SK-N-SH (cell line): ENCODE measurements around the gene CPLX1. TPM values are rescaled to one million over a fixed set of nuclear protein-coding genes. Genes with fewer than 3 reads are reported as not detected.

ENCODE experiments used
- CTCF ChIA-PET: fragments of 300-600, 350-600 bp; formaldehyde crosslinking; extraction: SDS; loops from one replicate; lab custom pipeline; 2021; lab: Yijun Ruan, JAX
- POLR2A ChIA-PET: fragments of 350-600 bp; sonication (Branson Sonifier 250); formaldehyde crosslinking; extraction: SDS; loops from one replicate; lab custom pipeline; 2020; ENCODE audit warnings: antibody characterized with exemption, inconsistent platforms; lab: Yijun Ruan, JAX
- DNase-seq: peaks from one replicate; pipeline ENCODE4 v3.0.0; 2012
- H2AFZ ChIP-seq: fragments of 200-600 bp; sonication (generic); 2 replicates; pipeline ENCODE4 v1.8.1; 2016; ENCODE audit warnings: antibody characterized with exemption, mild to moderate bottlenecking, low read depth
- H3F3A ChIP-seq: fragments of 200-600 bp; sonication (generic); replicated peaks from 2 replicates; pipeline ENCODE3; 2016; ENCODE audit warnings: antibody characterized with exemption, mild to moderate bottlenecking; ENCODE audit not compliant: insufficient read depth
- H3K27ac ChIP-seq, 2 experiments: fragments of 200-500 bp in 1 of 2; fragments of 200-600 bp in 1 of 2; sonication (Bioruptor generic) in 1 of 2; sonication (generic), shearing (Covaris generic) in 1 of 2; 2 replicates each; pipeline versions ENCODE4 v1.5.1 to v1.6.1; 2014 to 2016; ENCODE audit warnings: low read depth in 2 of 2, inconsistent platforms in 1 of 2, low read length in 1 of 2, mild to moderate bottlenecking in 1 of 2, mixed read lengths in 1 of 2
- H3K27me3 ChIP-seq: fragments of 200-600 bp; sonication (generic), shearing (Covaris generic); 2 replicates; pipeline ENCODE4 v1.6.1; 2016; ENCODE audit warnings: mixed run types; ENCODE audit not compliant: insufficient read depth
- H3K36me3 ChIP-seq, 2 experiments: fragments of 200-500 bp in 1 of 2; fragments of 200-600 bp in 1 of 2; sonication (Bioruptor generic) in 1 of 2; sonication (generic) in 1 of 2; replicated peaks in 1 of 2; 2 replicates each; pipeline versions ENCODE3 to v1.5.1; 2014 to 2016; ENCODE audit warnings: low read length in 1 of 2, mild to moderate bottlenecking in 1 of 2; ENCODE audit not compliant: insufficient read depth in 2 of 2, control insufficient read depth in 1 of 2
- H3K4me1 ChIP-seq, 2 experiments: fragments of 200-500 bp in 1 of 2; fragments of 200-600 bp in 1 of 2; sonication (Bioruptor generic) in 1 of 2; sonication (generic), shearing (Covaris generic) in 1 of 2; 2 replicates each; pipeline versions ENCODE4 v1.5.1 to v1.6.1; 2014 to 2016; ENCODE audit warnings: low read depth in 1 of 2, low read length in 1 of 2, mixed run types in 1 of 2; ENCODE audit not compliant: insufficient read depth in 2 of 2, control insufficient read depth in 1 of 2
- H3K4me2 ChIP-seq: fragments of 200-600 bp; sonication (generic), shearing (Covaris generic); 2 replicates; pipeline ENCODE4 v1.6.1; 2017; ENCODE audit warnings: mixed run types
- H3K4me3 ChIP-seq, 2 experiments: fragments of 200-500 bp in 1 of 2; fragments of 200-600 bp in 1 of 2; sonication (Bioruptor generic) in 1 of 2; sonication (generic), shearing (Covaris generic) in 1 of 2; 2 replicates each; pipeline versions ENCODE4 v1.5.1 to v1.8.1; 2014 to 2016; ENCODE audit warnings: low read depth in 2 of 2, inconsistent platforms in 1 of 2, low read length in 1 of 2, mild to moderate bottlenecking in 1 of 2, mixed read lengths in 1 of 2, moderate library complexity in 1 of 2
- H3K79me2 ChIP-seq: fragments of 200-600 bp; sonication (generic); 2 replicates; pipeline ENCODE4 v1.8.1; 2017; ENCODE audit warnings: mild to moderate bottlenecking; ENCODE audit not compliant: insufficient read depth
- H3K9ac ChIP-seq: fragments of 200-600 bp; sonication (generic); 2 replicates; pipeline ENCODE4 v1.6.1; 2017; ENCODE audit warnings: mixed run types
- H3K9me2 ChIP-seq: fragments of 200-600 bp; sonication (generic); 2 replicates; pipeline ENCODE4 v1.6.1; 2017; ENCODE audit warnings: mixed run types
- H3K9me3 ChIP-seq: fragments of 200-600 bp; sonication (generic); 2 replicates; pipeline ENCODE4 v1.6.1; 2017; ENCODE audit warnings: mixed run types, mild to moderate bottlenecking, moderate library complexity
- H4K20me1 ChIP-seq: fragments of 200-600 bp; sonication (generic); 2 replicates; pipeline ENCODE4 v1.6.1; 2017; ENCODE audit warnings: mild to moderate bottlenecking, mixed run types; ENCODE audit not compliant: insufficient read depth
- EP300 ChIP-seq, 2 experiments: IDR thresholded peaks; 2 replicates each; pipeline versions ENCODE4 v1.4.0 to v1.6.1; 2012; ENCODE audit warnings: borderline replicate concordance in 1 of 2, low read depth in 1 of 2, low read length in 1 of 2
- GABPA ChIP-seq: IDR thresholded peaks from 2 replicates; pipeline ENCODE4 v1.4.0; 2012; ENCODE audit warnings: low read depth, mild to moderate bottlenecking
- NRF1 ChIP-seq: IDR thresholded peaks from 2 replicates; pipeline ENCODE4 v1.6.1; 2012; ENCODE audit warnings: low read depth, mild to moderate bottlenecking, low read length
- POLR2AphosphoS5 ChIP-seq: IDR thresholded peaks from 2 replicates; pipeline ENCODE4 v1.6.1; 2012; ENCODE audit warnings: low read depth, low read length
- RAD21 ChIP-seq: IDR thresholded peaks from 2 replicates; pipeline ENCODE4 v1.6.1; 2012; ENCODE audit warnings: mild to moderate bottlenecking, low read length
- SIN3A ChIP-seq: IDR thresholded peaks from 2 replicates; pipeline ENCODE4 v1.6.1; 2012; ENCODE audit warnings: low read depth, mild to moderate bottlenecking, low read length, moderate library complexity, borderline replicate concordance
- YY1 ChIP-seq: IDR thresholded peaks from 2 replicates; pipeline ENCODE4 v1.4.0; 2012; ENCODE audit warnings: low read depth, mild to moderate bottlenecking
- WGBS: methylation state at CpG from one replicate; pipeline ENCODE4 v1.1.6; 2017; ENCODE audit warnings: low lambda C conversion rate; 5-methylcytosine and 5-hydroxymethylcytosine counted together
- polyA plus RNA-seq, 3 experiments: library from polyadenylated mRNA; depleted of rRNA; stranded (reverse); fragments of >200 nt; gene quantifications; 2 replicates each; pipeline ENCODE4 v1.2.3, GENCODE V29; 2012
- TF ChIP-seq, protein P1 (sequence below): IDR thresholded peaks from 2 replicates; pipeline ENCODE4 v1.4.0; 2012; ENCODE audit warnings: low read depth
- TF ChIP-seq, protein P2 (sequence below): fragments of 150-350 bp; IDR thresholded peaks from 2 replicates; pipeline ENCODE4 v1.6.1; 2017; ENCODE audit warnings: antibody characterized with exemption, low read length, low read depth, borderline replicate concordance

Gene CPLX1
- polyA plus RNA-seq, 1 of the 3 experiments (the other 2 are of a cell fraction): 0.56 TPM

DNA sequence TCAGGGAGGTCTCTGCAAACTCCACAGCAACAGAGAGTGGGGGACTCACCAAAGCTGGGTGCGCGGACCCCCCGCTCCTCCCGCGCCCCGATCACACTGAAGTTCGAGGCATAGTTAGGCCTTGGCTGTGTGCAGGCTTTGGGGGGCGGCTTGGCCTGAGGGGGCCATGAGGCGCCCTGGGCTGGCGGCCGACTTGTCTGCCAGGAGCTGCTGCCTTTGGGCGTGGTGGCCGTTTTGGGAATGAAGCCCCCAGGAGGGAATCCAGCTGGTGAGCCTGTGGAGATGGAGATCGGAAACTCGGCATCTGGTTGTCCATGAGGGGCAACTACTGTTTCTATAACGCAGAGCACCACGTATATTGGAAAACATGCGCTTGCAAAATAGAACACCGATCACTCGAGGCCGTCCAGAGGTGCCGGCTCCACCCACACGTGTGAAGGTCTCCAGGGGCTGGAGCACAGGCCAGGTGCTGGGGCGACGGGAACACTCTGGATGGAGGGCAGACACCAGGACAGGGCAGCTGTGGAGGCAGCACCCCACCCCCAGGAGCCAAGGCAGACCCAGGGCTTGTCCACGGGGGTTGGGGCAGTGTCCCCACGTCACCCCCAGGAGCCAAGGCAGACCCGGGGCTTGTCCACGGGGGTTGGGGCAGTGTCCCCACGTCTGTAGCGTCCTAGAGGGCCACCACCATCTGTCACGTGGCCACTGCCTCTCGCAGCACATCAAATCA, 25.9 kb upstream of the CPLX1 start:
- H3K79me2 ChIP-seq: no peaks in the 10 kb centered on the region
- TF ChIP-seq RAD21: no peak
- TF ChIP-seq, all 33 proteins: peak for 0
- no peak overlapping the region for H3K9ac ChIP-seq
- peaks cover 5 to 16% of the 10 kb centered on the region in 2 experiments for H3K36me3 ChIP-seq
- no peaks in the 10 kb centered on the region for H3K9me2 ChIP-seq
- WGBS: 92% methylated on average over 11 of the region's 33 CpGs
- no peak overlapping the region for H2AFZ ChIP-seq
- H4K20me1 ChIP-seq: no peaks in the 10 kb centered on the region
- H3F3A ChIP-seq: no peaks in the 10 kb centered on the region
- H3K4me2 ChIP-seq: no peak overlapping the region
- POLR2A ChIA-PET: no interaction called here
- H3K27me3 ChIP-seq: no peaks in the 10 kb centered on the region
- no peak overlapping the region for H3K4me3 ChIP-seq
- no peaks in the 10 kb centered on the region for H3K4me1 ChIP-seq
- CTCF ChIA-PET: interaction anchor here (1.6 kb wide), 1 partner anchor 109 kb away, joined by 3 read pairs; no protein-coding TSS in a partner anchor
- H3K27ac ChIP-seq: no peak overlapping the region
- no peaks in the 10 kb centered on the region for H3K9me3 ChIP-seq
- no peak for DNase-seq

DNA sequence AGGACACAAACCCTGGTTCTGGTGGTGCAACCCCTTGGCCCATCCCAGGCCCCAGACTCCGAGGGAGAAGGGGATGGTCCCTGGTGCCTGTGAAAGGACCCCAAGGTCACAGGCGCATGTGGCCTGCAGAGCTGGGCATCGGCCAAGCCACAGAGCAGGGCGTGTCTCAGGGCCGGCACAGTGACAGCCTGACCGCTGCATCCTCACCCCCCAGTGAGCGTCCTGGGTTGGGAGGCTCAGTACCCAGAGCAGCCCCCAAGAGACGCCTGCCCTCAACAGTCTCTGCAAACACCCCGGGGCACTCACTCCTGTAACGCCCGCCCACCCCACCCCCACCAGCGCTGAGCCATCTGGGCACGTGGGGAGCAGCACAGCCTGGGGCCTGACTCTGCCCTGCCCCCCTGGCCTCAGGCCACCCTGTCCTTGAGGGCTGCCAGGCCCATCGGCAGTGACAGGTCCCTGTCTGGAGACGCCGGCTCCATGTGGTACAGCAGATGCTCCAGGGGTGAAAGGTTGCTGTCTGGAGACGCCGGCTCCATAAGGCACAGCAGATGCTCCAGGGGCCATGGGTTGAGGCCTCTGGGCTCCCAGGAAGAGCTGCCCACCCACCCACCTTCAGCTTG, 24.5 kb upstream of the CPLX1 start:
- Histone ChIP-seq H3K27me3 (no peaks in the 10 kb centered on the region), H3F3A (no peaks in the 10 kb centered on the region), H3K9me2 (no peaks in the 10 kb centered on the region), H2AFZ (no peak overlapping the region), H3K4me1 (no peaks in the 10 kb centered on the region; a peak in 1 of 4 replicates), H3K4me3 (no peak overlapping the region), H3K9me3 (no peaks in the 10 kb centered on the region)
- peak; percentile 28 for DNase-seq
- TF ChIP-seq, protein P1, sequence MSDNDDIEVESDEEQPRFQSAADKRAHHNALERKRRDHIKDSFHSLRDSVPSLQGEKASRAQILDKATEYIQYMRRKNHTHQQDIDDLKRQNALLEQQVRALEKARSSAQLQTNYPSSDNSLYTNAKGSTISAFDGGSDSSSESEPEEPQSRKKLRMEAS: no peak
- TF ChIP-seq POLR2AphosphoS5 (no peak), GABPA (no peak), NRF1 (no peak), YY1 (no peak), SIN3A (no peak), EP300 (IDR thresholded peaks at IDR 0.05; ENCODE audit: borderline replicate concordance in 1 of 2, low read depth in 1 of 2, low read length in 1 of 2) (no peak)
- TF ChIP-seq, protein P2, sequence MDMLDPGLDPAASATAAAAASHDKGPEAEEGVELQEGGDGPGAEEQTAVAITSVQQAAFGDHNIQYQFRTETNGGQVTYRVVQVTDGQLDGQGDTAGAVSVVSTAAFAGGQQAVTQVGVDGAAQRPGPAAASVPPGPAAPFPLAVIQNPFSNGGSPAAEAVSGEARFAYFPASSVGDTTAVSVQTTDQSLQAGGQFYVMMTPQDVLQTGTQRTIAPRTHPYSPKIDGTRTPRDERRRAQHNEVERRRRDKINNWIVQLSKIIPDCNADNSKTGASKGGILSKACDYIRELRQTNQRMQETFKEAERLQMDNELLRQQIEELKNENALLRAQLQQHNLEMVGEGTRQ: no peak
- TF ChIP-seq, all 33 proteins: peak for 0
- H4K20me1 ChIP-seq: no peaks in the 10 kb centered on the region
- H3K36me3 ChIP-seq: peaks cover 0 to 13% of the 10 kb centered on the region in 2 experiments
- ChIA-PET CTCF (interaction anchor here (1.6 kb wide), 1 partner anchor 108 kb away, joined by 3 read pairs; no protein-coding TSS in a partner anchor), POLR2A (no interaction called here)
- 67% methylated on average over 1 of the region's 18 CpGs for WGBS
- H3K4me2 ChIP-seq: no peak overlapping the region
- H3K9ac ChIP-seq: no peak overlapping the region
- no peaks in the 10 kb centered on the region for H3K79me2 ChIP-seq
- H3K27ac ChIP-seq: no peak overlapping the region
